NB4 (cell line): ENCODE data around the gene SLC26A1.

ENCODE experiments used
- CTCF ChIP-seq: IDR thresholded peaks from one replicate; pipeline ENCODE4 v1.5.1; 2012; ENCODE audit warnings: low read depth, low read length
- MAX ChIP-seq: IDR thresholded peaks from 2 replicates; pipeline ENCODE4 v1.6.1; 2011; ENCODE audit warnings: low read depth, low read length
- MYC ChIP-seq: IDR thresholded peaks from 2 replicates; pipeline ENCODE4 v1.6.1; 2011; ENCODE audit warnings: low read depth, low read length
- POLR2A ChIP-seq: IDR thresholded peaks from 2 replicates; pipeline ENCODE4 v1.6.1; 2011; ENCODE audit warnings: mild to moderate bottlenecking; ENCODE audit not compliant: insufficient read length; ENCODE audit errors: extremely low read depth

GRCh38 chr4:991451-992296 is 1.5 kb downstream of the SLC26A1 start:
- no peak for TF ChIP-seq CTCF
- TF ChIP-seq MAX: no peak
- no peak for TF ChIP-seq POLR2A
- TF ChIP-seq MYC: no peak
